MM.1S (cell line): ENCODE measurements around the gene TAC3.
"Not testable (repeated sequence)": the region's sequence is repeated elsewhere in the genome, so short reads cannot be mapped to it uniquely, and the experiment has no call there.

Experiments
- CTCF ChIP-seq: fragments of 300-600 bp; sonication (generic); IDR thresholded peaks from 2 replicates; pipeline ENCODE4 v1.5.1; 2016; ENCODE audit warnings: antibody characterized with exemption, low read length, mixed read lengths
- EZH2 ChIP-seq: fragments of 300-600 bp; sonication (generic); optimal IDR thresholded peaks from 2 replicates; pipeline ENCODE3; 2017; ENCODE audit warnings: low read depth, mild to moderate bottlenecking, antibody characterized with exemption, low read length, mixed read lengths

GRCh38 chr12:56982578-56983236 lies 33.6 kb downstream of the TAC3 start:
- TF ChIP-seq CTCF, EZH2: not testable (repeated sequence)
